GM19324 (cell line): ENCODE measurements around the gene CRNKL1.
"Not testable (repeated sequence)": the region's sequence is repeated elsewhere in the genome, so short reads cannot be mapped to it uniquely, and the experiment has no call there.

Experiments used
- ATAC-seq: cut with Tn5 transposase; IDR thresholded peaks from one replicate; pipeline ENCODE4 v1.9.1; 2021; ENCODE audit warnings: mild to moderate bottlenecking, moderate library complexity; ENCODE audit not compliant: unreplicated experiment, low FRiP score

CRNKL1 gene

DNA sequence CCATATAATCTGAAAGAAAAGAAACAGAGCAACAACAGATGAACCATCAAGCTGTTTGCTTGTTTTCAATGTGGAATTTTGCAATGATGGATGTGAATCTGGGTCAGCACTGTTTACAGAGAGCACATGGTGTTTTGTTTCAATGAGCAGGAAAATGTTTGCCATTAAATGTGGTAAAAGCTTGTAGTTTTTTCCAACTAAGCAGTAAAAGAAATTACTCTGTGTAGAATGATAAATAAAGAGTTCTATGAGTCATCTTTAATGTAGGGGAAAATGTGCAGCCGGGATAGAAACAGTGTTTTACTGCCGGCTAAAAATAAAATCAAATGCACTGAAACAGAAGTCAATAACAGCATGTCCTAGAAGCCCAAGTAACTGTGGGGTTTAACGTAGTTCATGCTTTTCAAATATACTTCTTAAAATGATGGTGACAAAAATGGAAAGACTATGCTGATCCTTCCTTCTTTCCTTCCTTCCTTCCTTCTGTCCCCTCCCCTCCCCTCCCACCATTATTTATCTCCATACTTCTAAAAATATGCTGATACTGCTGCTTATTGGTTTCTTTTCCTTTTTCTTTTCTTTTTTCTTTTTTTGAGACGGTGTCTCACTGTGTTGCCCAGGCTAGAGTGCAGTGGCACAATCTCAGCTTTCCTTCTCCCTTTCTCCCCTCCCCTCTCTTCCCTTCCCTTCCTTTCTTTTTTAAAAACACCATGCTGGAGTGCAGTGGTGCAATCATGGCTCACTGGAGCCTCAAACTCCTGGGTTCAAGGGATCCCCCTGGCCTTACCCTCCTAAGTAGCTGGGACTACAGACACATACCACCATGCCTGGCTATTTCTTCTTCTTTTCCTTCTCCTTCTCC is 41.4 kb downstream of the CRNKL1 start:
- no peak for ATAC-seq

DNA sequence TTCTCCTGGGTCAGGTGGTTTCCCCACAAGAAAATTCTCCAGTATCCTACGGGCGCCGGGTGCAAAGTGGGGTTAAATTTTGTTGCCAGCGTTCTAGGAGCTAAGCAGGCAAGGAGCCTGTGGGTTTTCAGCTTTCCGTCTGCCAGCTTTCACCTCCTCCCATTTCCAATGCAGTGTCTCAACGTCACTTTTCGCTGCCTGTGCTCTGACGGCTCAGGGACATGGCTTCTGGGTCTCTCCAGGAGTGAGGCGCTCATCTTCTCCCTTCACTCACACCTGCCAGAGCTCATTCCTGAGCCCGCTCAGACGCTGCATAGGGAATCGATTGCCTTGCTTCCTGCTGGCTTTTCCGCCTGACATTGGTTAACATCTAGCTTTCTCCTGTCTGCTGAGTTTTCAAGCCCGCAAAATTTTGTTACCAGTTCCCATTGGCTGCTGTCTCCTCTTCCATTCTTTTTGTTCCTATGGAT is 42.4 kb downstream of the CRNKL1 start:
- ATAC-seq, result no peak

DNA sequence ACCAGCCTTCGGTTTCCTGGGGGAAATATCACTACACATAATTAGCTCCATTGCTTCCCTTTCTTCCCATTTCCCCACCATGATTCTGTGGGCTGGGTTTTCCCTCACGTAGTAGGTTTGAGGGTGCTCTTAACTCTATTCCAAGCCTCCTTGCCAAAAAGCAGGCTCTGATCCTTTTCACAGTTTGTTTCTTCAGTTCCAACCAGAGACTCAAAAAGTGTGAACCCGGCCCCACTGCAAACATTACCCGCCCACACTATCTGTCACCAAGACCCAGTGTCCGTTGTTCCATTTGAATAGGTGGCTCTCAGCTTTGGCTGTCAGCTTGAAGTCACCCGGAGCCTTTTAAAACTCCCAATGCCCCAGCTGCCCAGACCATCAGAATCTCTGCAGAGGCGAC is 46.9 kb downstream of the CRNKL1 start:
- ATAC-seq, result no peak

DNA sequence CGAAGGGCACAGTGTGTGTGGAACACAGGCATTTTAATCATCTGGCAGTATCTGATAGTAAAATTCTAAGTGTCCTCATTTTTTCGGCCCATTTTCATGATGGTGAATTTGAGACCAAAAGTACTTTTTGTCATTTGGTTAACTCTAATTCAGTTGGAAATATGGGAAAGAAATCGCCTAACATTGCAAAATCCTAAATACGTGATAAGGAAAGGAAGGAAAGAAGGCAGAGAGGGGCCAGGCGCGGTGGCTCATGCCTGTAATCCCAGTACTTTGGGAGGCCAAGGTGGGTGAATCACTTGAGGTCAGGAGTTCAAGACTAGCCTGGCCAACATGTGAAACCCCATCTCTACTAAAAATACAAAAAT is 48.3 kb downstream of the CRNKL1 start:
- not testable (repeated sequence) for ATAC-seq

DNA sequence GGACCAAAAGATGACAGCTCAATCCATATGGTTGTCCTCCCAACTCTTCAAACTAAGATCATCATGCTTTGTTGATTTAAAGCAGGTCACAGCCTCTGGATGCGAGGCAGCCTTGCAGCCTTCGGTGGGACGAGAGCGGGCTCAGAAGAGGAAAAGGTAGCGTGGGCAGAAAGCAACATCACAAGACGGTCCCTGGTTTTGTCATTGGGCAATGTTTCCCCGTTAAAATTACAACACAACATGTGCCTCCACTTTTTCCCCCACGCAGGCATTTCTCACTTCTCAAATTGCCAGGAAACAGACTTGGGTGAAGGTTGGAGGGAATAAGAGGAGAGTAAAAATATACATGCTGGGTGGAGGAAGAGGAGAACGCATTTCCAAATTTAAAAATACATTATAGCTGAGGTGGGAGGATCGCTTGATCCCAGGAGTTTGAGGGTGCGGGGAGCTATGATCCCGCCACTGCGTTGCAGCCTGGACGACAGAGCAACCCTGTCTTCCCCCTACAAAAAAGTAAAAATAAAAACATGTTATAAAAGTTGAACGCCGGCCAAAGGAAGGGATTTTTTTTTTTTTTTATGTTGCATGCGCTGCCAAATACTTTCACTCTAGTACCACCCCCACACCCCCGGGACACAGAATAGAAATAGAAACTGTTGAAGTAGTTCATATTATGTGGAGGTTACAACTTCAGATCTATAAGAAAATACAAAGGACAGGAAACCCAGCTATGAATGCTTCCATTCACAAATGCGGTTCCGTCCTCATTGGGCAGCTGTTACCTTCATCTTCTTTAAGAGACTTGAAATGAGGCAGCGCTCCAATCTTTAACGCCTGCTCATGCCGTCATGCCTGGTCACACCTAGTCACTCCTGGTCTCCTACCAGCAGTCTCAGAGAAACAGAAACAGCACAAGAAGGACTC is 49.0 kb downstream of the CRNKL1 start:
- no peak for ATAC-seq

DNA sequence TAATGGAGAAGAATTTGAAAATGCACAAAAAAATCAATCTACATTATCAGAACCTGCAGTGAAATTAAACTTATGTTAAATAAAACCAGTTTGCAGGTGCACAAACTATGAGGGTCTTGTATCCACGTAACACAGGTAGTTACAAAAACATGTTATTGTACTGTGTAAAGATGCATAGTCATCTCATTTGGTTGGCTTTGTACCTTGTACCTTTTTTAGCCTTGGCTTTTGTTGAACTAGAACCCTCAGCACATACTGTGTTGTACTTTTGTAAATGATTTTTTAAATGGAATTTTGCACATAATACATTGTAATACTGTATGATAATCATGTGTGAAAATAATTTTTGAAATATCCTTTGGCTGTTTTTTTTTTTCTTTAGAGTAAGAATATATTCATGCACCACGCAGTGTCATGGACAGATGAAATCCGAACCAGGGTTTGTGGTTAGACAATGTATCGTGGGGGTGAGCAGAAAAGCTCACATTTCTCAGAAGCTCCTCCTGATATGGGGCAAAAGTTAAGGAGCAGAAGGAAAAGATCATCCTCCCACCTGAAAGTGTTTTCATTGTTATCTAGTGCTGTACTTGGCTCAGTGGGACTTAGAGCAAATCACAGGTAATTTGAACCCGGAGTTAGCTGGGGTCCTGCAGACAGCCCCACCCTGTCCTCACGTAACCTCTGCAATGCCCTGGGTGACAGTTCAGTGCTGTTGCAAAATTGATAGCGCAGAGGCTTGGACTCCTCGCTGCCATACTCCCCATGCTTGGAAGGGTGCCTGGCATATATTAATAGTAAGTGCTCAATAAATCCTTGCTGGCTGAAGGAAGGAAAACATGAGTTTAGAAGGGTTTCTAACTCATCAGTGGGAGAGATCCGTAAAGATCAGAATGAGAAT is 49.9 kb downstream of the CRNKL1 start:
- no peak for ATAC-seq

DNA sequence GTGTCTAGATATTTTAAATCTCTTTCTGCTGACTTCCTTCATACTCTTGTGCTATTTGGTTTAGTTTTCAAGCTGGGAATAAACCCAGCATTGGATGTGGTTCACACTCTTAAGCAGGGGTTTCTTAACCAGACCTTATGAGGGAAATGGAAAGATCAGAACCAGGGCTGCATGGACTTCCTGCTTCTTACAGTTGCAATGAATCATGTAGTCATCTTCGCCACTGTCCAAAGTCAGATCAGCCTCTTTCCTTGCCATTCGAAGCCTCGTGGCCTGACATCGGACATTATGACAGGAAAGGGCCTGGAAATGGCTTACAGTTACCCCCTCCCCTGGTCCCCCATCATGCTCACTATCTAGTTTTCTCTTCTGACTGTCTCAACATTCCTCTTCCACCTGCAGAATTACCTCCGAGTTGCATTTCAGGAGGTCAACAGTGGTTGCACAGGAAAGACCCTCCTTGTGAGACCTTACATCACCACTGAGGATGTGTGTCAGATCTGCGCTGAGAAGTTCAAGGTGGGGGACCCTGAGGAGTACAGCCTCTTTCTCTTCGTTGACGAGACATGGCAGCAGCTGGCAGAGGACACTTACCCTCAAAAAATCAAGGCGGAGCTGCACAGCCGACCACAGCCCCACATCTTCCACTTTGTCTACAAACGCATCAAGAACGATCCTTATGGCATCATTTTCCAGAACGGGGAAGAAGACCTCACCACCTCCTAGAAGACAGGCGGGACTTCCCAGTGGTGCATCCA is 51.9 kb downstream of the CRNKL1 start:
- no peak for ATAC-seq

DNA sequence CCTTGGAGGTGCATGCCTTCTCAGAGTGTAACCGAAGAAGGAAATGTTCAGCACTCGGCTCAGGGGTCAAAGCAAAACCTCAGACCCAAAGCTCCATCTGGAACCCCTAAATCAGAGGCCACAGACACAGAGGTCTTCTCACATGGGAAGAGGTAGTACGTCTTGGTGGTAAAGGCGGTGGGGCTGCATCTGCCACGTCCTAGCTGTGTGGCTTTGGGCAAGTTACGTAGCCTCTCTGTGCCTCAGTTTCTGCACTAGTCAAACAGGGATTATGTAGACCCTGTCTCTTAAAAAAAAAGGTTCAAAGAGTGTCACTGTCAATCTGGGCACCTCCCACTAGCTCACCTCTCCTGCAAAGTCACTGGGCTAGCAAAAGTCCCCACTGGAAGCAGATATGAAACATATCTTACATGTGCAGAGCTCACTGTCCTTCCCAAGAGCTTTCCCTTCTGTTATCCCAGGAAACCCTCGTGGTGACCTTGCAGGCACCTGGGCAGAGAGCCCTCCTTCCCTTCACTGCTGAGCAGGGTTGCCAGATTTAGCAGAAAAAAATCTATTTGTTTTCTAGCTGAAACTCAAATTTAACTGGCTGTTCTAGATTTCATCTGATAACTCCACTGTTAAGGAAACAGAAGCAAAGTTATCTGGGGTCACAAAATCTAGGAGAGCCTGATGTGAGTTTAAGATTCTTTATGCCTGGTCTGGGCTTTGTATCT is 53.1 kb downstream of the CRNKL1 start:
- no peak for ATAC-seq

DNA sequence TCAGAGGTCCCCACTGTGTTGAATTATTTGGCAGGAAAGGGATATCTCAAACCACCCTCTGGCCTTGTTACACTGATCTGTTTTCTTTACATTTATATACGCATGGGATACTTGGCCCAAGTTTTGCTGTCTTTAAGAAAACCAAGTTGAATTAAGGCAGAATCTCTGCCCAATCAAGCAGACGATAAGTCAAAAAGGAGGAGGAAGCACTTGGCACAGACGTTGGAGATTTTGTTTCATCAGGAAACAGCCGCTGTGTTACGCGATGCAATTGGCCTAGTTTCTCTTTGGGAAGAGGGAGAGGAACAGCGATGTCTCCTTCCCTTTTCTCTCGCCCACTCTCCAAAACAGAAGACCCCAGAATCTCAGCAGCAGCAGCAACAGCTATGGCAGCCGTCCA is 55.3 kb downstream of the CRNKL1 start:
- no peak for ATAC-seq

DNA sequence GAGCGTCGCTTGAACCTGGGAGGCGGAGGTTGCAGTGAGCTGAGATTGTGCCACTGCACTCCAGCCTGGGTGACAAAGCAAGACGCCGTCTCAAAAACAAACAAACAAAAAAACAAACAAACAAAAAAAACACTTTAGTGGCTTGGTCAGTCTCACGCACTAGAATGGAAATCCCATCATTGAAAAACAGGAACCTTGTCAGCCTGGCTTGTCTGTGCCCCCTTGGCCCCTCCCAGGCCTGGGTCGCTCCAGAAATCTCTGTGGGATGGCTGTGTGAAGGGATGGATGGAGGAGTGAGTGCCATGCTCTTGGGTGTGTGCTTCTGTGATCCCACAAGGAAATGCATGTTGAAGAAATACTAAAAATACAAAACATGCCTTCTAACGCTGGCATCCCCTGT is 56.0 kb downstream of the CRNKL1 start:
- ATAC-seq, result no peak

DNA sequence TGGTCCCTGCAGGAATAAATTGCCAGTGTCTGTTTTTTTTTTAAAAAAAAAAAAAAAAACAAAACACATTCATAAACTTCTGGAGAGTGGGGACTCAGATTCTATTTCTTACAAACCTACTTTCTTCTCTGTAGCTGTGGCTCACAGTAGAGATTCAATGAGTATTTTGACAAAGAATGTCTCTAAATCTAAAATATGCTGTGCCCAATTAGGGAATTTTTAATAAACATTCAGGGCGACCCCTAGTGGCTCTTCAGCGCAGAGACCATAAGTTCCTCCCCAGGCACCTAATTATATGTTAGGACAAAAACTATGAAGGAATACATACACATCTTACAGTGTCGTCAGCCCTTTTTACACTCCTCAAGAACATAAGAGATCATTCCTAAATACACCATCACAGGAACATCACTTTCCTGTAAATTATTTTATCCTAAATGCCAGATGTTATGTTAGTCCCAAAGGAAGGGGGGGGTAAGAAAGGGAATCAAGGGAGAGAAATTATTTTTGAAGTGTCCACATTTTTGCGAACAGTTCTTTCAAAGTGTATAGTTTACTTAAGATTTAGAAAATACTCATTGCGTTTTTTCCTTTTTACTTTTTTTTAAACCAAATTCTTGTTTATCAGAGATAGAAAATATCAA is 56.9 kb downstream of the CRNKL1 start:
- no peak for ATAC-seq

DNA sequence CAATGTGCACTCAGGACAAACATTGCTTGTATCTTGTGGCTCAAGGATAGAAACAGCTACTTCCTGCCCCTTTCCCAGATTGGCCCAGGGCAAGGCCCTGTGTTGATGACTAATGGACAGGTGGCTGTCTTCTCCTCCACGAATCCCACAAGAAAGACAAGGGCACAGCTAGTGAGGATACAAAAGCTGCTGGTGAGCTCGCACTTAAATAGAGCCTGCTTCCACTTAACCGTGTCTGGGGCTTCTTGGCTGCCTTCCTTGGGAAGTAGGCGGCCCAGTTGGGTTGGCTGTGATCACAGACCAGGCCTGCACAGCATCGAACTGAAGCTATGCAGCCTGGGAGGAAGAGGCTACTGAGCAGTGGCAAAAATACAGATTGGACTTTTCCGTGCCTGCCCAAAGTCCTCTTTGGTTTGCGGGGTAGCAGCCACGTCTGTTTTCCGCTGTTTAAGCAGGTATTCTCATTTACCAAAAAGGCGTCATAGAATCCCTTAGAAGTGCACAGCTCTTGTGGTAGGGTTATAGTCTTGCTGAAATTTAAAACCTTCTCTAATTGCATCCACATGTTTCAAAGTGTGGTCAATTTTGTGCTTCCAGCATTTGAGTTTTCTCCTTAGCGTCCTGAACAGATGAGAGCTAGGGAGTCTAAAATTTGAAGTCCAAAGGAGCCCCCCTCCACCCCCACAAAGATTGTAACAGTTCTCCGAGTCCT is 58.2 kb downstream of the CRNKL1 start:
- ATAC-seq, result no peak

DNA sequence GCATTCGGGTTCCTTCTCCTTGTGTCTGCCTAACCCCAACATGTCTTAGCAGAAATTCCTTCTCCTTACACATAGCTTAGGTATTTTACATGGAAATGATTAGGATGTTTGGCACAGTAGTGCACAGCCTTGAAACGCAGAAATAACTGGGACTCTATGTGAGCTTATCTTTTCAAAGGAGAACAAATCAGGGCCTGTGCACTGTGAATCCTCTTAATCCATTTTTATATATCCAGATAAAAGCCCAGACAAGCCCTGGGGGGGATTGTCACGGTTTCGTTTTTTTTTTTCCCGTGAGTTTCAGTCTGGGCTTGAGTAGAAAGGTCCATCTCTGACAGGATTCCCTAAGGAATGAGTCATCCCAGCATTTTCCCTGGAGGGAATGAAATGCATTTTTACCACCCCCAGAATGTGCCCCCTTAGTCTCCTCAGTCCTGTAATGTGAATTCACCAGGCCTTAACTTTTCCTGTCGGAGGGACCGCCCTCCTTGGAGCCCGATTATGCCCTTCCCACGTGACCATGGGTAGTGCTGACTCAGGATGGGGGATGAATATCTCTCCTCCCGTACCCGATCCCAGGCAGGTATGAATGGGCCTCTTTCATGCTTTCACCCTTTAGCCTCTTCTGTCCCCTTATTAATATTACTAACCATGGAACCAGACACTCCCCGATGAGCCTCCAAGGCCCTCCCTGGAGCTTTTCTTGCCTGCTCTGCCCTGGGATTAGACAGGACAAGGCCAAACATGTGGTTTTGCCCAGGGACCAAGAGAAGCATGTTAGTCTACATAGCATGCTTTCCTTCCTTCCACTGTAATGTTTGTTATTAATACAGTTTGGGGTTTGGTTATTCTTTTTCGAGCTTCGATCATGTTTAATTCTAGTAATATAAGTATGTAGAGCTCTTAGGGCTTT is 59.0 kb downstream of the CRNKL1 start:
- no peak for ATAC-seq

DNA sequence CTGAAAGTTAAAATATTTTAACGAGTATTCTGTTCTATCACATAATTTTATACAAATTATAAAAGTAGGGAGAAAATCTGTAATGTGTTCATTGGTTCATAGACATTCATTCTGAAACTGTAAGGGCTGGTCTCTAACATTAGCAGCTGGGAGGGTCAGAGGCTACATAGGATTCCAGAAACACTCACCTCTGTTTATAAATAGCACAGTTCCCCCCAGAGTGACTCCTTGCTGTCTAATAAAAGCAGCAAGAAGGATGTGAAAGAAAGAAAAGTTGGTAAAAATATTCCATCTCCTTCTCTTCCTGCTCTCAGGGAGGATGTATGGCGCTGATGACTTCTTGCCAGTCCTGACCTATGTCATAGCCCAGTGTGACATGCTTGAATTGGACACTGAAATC is 60.4 kb downstream of the CRNKL1 start:
- ATAC-seq, result no peak

DNA sequence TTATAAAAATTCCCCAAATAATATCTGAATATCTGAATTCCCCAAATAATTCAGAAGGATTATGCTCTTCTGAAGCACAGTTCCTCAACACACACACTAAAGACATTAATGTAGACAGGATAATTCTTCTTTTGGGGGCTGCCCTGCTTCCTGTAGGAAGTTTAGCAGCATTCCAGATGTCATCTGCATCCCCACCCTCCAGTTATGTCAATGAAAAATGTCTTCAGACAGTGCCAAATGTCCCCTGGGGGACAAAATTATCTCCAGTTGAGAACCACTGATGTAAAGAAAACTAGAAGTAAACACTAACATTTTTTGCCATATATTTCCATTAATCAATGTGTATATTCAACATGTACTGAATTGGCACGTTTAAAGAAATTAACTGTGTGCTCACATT is 61.0 kb downstream of the CRNKL1 start:
- no peak for ATAC-seq

DNA sequence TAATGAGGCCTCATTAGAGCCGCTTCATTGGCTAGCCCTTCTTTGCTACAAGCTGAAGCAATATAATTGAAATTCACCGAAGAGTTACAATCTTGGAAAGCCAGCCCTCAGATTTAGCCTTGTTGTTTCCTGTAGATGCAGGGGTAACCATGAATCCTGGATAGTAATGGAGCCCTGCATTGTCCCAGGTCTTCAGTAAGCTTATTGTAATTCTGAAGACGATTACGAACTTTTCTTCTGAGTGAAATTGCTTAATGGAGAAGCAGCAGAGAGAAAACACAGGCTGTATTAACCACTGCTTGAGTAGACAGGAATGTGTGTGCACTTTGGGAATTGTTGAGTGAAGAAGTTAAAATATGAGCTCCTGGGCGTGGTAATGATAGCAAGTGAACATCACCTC is 61.4 kb downstream of the CRNKL1 start:
- no peak for ATAC-seq

DNA sequence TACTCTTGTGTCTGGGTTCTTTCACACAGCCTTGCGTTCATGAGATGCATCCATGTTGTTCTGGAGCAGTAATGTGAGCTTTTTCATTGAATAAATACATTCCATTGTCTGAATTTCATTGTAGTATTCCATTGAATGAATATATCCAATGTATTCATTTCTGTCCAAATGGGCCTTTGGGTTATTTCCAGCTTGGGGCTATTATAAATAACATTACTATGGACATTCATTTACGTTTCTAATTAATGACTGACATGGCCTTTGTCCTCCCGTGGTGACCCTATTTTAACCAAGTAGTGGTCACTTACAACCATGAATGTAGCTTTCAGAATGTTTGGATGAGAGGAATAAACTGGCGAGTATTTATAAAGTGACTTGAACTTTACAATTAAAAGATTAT is 65.2 kb downstream of the CRNKL1 start:
- no peak for ATAC-seq
